SH-SY5Y (cell line): ENCODE results near the gene RNF43.

Experiments used
- GATA2 ChIP-seq: IDR thresholded peaks from 2 replicates; pipeline ENCODE4 v1.6.1; 2011; ENCODE audit warnings: mild to moderate bottlenecking, low read depth, low read length
- GATA3 ChIP-seq: IDR thresholded peaks from 2 replicates; pipeline ENCODE4 v1.6.1; 2011; ENCODE audit warnings: low read depth, mild to moderate bottlenecking, low read length, moderate library complexity

DNA sequence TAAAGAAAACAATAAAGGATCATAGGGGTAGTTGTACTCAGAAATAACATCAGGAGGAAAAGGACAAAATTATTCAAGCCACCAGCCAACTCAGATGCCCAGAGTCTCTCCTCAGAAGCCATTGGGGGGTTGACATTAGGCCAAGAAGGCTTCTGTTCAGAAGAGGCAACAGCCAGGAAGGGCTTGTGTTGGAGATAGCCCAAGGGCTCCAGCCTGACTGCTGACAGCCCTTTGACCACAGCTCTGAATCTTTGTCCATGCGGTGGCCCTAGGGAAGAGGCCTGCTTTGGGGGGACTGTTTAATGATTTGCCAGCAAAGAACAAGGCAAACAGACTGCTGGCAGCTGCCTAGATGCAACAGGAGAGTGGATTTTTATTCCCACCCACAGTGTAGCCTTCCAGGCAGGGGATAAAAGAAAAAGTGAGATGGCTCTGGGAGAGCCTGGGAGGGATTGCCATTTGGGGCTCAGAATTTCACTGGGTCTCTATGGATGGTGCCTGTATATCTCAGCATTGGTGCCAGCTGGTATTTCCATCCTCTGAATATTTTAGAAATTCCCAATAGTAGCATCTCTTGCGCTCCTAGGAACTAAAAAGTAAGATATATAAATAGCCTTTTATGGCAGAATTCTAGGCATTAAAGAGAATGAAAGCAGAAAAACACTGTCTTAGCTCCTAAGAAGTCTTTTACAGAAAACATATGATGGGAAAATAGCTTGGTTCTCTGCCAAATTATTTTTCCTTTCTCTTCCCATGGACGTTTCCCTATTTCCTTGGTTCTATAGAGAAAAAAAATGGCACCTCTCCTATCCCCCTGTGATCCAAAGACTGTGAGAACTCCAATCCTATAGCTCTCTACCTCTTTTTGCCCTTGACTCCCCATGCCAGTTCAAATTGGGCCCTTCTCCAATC lies 36.0 kb downstream of the RNF43 start:
- TF ChIP-seq GATA2 (no peak), GATA3 (no peak)
